ENCODE measurements around the gene HS3ST4.

Gene HS3ST4

GRCh38 chr16:25855063-25855462 is 163.3 kb downstream of the HS3ST4 start:
- no peak overlapping the region for H3K4me2 ChIP-seq

GRCh38 chr16:25855818-25856217 is 164.1 kb downstream of the HS3ST4 start:
- no peaks in the 10 kb centered on the region for H3K27me3 ChIP-seq (ENCODE audit: insufficient read depth, low read depth)
- no peak overlapping the region for H3K27ac ChIP-seq
- no peak overlapping the region for H3K9ac ChIP-seq

More at GRCh38 chr16:25855063-25855462, 163.3 kb downstream of the HS3ST4 start:
- Histone ChIP-seq H3K27ac (no peak overlapping the region), H3K36me3 (ENCODE audit: insufficient read depth) (no peaks in the 10 kb centered on the region), H3K4me1 (ENCODE audit: low read depth, poor library complexity, severe bottlenecking) (no peaks in the 10 kb centered on the region), H3K79me2 (ENCODE audit: insufficient read depth, low read depth) (no peaks in the 10 kb centered on the region), H4K20me1 (ENCODE audit: insufficient read depth) (no peaks in the 10 kb centered on the region), H3K27me3 (ENCODE audit: insufficient read depth, low read depth) (no peaks in the 10 kb centered on the region), H3K9ac (no peak overlapping the region), H3K4me3 (IDR thresholded peaks at IDR 0.05; ENCODE audit: insufficient read depth, low read depth, low read length) (no peak overlapping the region), H2AFZ (ENCODE audit: low read depth) (no peak overlapping the region)
- TF ChIP-seq CTCF (conservative IDR thresholded peaks at IDR 0.05; ENCODE audit: low read depth, low read length), result no peak

GRCh38 chr16:25859645-25860044 is 167.9 kb downstream of the HS3ST4 start:
- no peak overlapping the region for H3K4me2 ChIP-seq
- H2AFZ ChIP-seq (ENCODE audit: low read depth), result no peak overlapping the region
- H3K79me2 ChIP-seq (ENCODE audit: insufficient read depth, low read depth), result no peaks in the 10 kb centered on the region
- no peaks in the 10 kb centered on the region for H4K20me1 ChIP-seq (ENCODE audit: insufficient read depth)
- H3K27ac ChIP-seq, result no peak overlapping the region
- no peaks in the 10 kb centered on the region for H3K4me1 ChIP-seq (ENCODE audit: low read depth, poor library complexity, severe bottlenecking)
- no peaks in the 10 kb centered on the region for H3K36me3 ChIP-seq (ENCODE audit: insufficient read depth)
- no peaks in the 10 kb centered on the region for H3K27me3 ChIP-seq (ENCODE audit: insufficient read depth, low read depth)
- no peak for TF ChIP-seq CTCF (conservative IDR thresholded peaks at IDR 0.05; ENCODE audit: low read depth, low read length)
- H3K9ac ChIP-seq, result no peak overlapping the region
- no peak overlapping the region for H3K4me3 ChIP-seq (IDR thresholded peaks at IDR 0.05; ENCODE audit: insufficient read depth, low read depth, low read length)

More at GRCh38 chr16:25855818-25856217, 164.1 kb downstream of the HS3ST4 start:
- no peak overlapping the region for H3K4me2 ChIP-seq
- no peaks in the 10 kb centered on the region for H4K20me1 ChIP-seq (ENCODE audit: insufficient read depth)
- no peak overlapping the region for H2AFZ ChIP-seq (ENCODE audit: low read depth)
- no peaks in the 10 kb centered on the region for H3K79me2 ChIP-seq (ENCODE audit: insufficient read depth, low read depth)
- no peaks in the 10 kb centered on the region for H3K36me3 ChIP-seq (ENCODE audit: insufficient read depth)
- TF ChIP-seq CTCF (conservative IDR thresholded peaks at IDR 0.05; ENCODE audit: low read depth, low read length), result no peak
- no peaks in the 10 kb centered on the region for H3K4me1 ChIP-seq (ENCODE audit: low read depth, poor library complexity, severe bottlenecking)
- H3K4me3 ChIP-seq (IDR thresholded peaks at IDR 0.05; ENCODE audit: insufficient read depth, low read depth, low read length), result no peak overlapping the region

- H3K4me1 ChIP-seq (ENCODE audit: low read depth, poor library complexity, severe bottlenecking), result no peaks in the 10 kb centered on the region
Measured at GRCh38 chr16:25867041-25867440, 175.3 kb downstream of the HS3ST4 start.

More at GRCh38 chr16:25867041-25867440, 175.3 kb downstream of the HS3ST4 start:
- Histone ChIP-seq H3K4me3 (IDR thresholded peaks at IDR 0.05; ENCODE audit: insufficient read depth, low read depth, low read length) (no peak overlapping the region), H3K9ac (no peak overlapping the region), H3K4me2 (no peak overlapping the region), H4K20me1 (ENCODE audit: insufficient read depth) (no peaks in the 10 kb centered on the region), H2AFZ (ENCODE audit: low read depth) (no peak overlapping the region), H3K79me2 (ENCODE audit: insufficient read depth, low read depth) (no peaks in the 10 kb centered on the region), H3K27me3 (ENCODE audit: insufficient read depth, low read depth) (no peaks in the 10 kb centered on the region), H3K36me3 (ENCODE audit: insufficient read depth) (no peaks in the 10 kb centered on the region), H3K27ac (no peak overlapping the region)
- no peak for TF ChIP-seq CTCF (conservative IDR thresholded peaks at IDR 0.05; ENCODE audit: low read depth, low read length)
